Sciatic nerve (tissue), 1 donor: ENCODE results near the gene ATP23. TPM values are rescaled to one million over a fixed set of nuclear protein-coding genes. Genes with fewer than 3 reads are reported as not detected.

Source experiments
- total RNA-seq: library from RNA; stranded (reverse); fragmentation: NEBNext Ultra II Directional; extraction: Animal tissue kit (Norgen Biotek cat#: 25700); gene quantifications from one replicate; pipeline ENCODE4 v1.2.1, GENCODE V29; 2021
- donor health status: DM: no; HTN: no; CAD: no.

Gene ATP23
- total RNA-seq, 1 donor from 2014 or later, result 8.5 TPM

Other genes starting within 250 kb of the ATP23 start
- gene OS9, start 247.4 kb upstream of the ATP23 start, total RNA-seq, result 230 TPM
- gene AGAP2, start 202.8 kb upstream of the ATP23 start, total RNA-seq, result 4.0 TPM
- 37.1 TPM for gene TSPAN31, start 196.5 kb upstream of the ATP23 start, total RNA-seq
- 54.0 TPM for gene CDK4, start 189.3 kb upstream of the ATP23 start, total RNA-seq
- 10.6 TPM for gene MARCHF9, start 186.5 kb upstream of the ATP23 start, total RNA-seq
- gene CYP27B1, start 174.5 kb upstream of the ATP23 start, total RNA-seq, result 0.98 TPM
- 13.4 TPM for gene METTL1, start 169.5 kb upstream of the ATP23 start, total RNA-seq
- gene EEF1AKMT3, start 169.0 kb upstream of the ATP23 start, total RNA-seq, result 11.8 TPM
- gene TSFM, start 158.8 kb upstream of the ATP23 start, total RNA-seq, result 14.6 TPM
- gene AVIL, start 122.8 kb upstream of the ATP23 start, total RNA-seq, result 7.3 TPM
- gene CTDSP2, start 94.8 kb upstream of the ATP23 start, total RNA-seq, result 202 TPM